GM19238 (cell line): ENCODE measurements around the gene KRTAP6-1.

Experiments used
- DNase-seq: peaks from one replicate; pipeline ENCODE4 v3.0.0; 2011; ENCODE audit warnings: low spot score; ENCODE audit not compliant: insufficient read length

KRTAP6-1 gene

DNA sequence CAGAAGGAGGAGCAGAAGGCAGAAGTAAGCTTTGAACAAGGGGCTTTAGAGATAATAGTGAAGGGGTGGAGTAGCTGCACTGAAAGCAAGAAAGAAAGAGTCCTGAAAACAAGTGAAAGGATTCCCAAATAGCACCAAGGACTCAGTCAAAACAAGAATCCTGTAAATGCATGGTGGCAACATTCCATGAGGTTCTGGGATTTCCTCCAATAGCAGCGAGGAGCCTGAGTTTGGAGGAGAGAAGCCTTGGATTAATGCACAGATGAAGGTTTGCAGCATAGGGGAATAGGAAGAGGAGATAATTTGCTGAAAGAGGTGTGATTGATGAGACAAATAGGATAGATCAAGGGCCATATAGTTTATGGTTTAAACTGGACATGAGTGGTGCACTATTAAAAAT is 34.4 kb downstream of the KRTAP6-1 start:
- no peak for DNase-seq

DNA sequence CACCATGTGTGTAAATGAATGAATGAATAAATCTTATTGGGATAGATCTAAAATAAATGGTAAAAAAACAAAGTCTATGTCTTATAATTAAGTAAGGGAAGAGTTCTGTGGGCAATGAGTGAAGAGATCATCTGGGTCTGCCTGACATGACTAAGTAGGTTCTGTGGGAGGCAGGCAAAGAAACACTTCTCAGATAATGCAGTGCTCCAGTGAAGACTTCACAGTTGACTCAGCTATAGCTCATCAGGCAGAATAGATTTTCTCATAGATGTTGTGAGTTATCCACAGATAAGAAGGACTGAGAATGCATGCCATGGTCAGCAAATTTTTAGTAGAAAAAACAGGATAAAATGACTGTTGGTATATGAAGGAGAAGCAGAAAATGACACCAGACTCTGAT is 36.0 kb downstream of the KRTAP6-1 start:
- no peak for DNase-seq

DNA sequence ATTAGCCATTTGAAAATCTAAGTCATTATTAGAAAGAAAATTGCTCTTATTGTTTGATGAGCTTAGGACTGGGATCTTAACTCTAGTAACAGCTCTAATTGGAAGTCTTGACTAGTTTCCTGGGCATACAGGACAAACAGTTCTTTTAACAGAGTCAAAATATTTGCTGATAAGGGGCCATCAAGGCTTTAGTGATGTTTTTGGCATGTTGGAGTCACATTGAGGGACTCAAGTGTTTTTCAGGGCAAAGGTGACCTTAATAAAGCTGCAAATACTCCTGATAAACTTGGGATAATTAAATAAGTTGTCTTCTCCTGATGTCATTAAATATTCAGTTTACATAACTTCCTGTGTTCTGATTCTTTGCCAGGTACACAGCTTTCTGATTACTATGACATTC is 46.1 kb downstream of the KRTAP6-1 start:
- no peak for DNase-seq

DNA sequence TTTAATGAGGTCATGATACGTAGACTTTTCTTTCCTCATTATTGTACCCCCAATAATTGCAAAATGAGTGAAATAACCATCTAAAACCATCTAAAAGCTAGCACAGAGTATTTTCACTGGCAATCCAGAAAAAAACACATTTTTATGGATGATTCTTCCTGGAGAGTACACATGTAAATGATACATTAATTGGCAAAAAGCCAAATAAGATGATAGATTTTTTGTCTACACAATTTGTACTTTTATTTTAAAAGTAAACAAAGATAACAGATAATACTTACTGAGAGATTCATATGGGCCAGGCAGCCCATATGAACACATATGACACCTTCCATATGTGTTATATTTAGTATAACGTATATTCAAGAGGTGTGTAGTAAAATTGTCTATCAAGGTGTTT is 50.1 kb downstream of the KRTAP6-1 start:
- DNase-seq, result no peak
